ENCODE results near the gene CEPT1.

DNA sequence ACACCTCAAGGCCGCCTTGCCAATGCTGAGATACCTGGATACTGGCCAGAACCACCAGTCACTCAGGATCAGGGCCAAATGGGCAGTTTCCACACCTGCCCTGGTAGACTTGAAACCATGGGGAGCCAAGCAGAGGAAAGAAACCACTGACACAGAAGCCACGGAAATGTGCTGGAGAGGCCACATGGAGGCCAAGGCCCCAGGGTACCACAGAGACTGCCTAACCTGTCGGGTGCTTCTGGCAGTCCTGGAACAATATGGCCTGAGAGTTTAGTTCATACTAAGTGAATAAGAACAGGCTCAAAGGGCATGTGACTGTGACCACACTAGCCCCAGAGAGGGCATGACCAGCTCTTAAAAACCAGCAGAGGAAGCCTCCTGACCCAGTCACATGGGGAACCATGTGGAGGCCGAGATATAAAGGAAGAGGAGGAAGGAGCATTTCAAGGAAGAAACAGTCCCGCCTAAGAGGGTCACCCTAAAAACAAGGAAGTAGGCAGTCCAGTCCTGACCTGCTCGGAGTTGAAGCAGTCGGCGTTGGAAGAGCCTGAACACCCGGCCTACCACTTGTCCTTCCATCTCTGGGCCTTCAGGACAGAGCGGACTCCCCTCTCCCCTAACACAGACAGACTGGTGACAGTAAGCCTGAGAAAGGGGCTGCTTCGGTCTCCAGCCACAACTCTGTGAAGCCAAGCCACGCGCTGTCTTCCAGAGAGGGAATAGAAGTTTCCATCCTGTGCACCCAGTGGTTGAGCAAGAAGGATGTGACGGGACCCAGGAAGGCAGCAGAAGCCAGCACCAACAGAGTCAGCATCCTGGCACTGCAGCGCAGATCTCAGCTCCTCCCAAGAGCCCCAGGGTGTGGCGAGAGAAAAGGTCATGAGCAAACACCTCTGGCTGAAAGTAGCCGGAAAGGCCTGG, 60.1 kb downstream of the CEPT1 start, which contains the start of gene DENND2D:
- TF ChIP-seq, protein P1, sequence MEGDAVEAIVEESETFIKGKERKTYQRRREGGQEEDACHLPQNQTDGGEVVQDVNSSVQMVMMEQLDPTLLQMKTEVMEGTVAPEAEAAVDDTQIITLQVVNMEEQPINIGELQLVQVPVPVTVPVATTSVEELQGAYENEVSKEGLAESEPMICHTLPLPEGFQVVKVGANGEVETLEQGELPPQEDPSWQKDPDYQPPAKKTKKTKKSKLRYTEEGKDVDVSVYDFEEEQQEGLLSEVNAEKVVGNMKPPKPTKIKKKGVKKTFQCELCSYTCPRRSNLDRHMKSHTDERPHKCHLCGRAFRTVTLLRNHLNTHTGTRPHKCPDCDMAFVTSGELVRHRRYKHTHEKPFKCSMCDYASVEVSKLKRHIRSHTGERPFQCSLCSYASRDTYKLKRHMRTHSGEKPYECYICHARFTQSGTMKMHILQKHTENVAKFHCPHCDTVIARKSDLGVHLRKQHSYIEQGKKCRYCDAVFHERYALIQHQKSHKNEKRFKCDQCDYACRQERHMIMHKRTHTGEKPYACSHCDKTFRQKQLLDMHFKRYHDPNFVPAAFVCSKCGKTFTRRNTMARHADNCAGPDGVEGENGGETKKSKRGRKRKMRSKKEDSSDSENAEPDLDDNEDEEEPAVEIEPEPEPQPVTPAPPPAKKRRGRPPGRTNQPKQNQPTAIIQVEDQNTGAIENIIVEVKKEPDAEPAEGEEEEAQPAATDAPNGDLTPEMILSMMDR (IDR thresholded peaks at IDR 0.05) = no peak
- TF ChIP-seq EZH2 (IDR thresholded peaks at IDR 0.05) = no peak
